H1 (cell line): ENCODE results near the gene KCNIP2. TPM values are rescaled to one million over a fixed set of nuclear protein-coding genes. Genes with fewer than 3 reads are reported as not detected.
A peak's percentile ranks its signal among the peaks of the same experiment; 100 is the strongest.

ENCODE experiments used
- CTCF ChIA-PET: fragments of 300-600 bp; sonication (Branson Sonifier 250); formaldehyde crosslinking; loops from one replicate; lab custom pipeline; 2021; ENCODE audit not compliant: partially characterized antibody; lab: Charles Lee
- POLR2A ChIA-PET: fragments of 300-600 bp; sonication (Branson Sonifier 250); formaldehyde crosslinking; loops from one replicate; lab custom pipeline; 2021; ENCODE audit warnings: inconsistent platforms; ENCODE audit not compliant: partially characterized antibody; lab: Charles Lee
- DNase-seq, 2 experiments: peaks; one replicate each; pipeline versions ENCODE4 v3.0.0 to v3.0.0-alpha.2; 2010 to 2022; ENCODE audit warnings: low spot score in 2 of 2, low read depth in 1 of 2, mixed read lengths in 1 of 2
- FAIRE-seq: peaks from 2 replicates; lab custom pipeline; 2011; peaks lifted over from hg19 to GRCh38; lab: Jason Lieb, UNC
- H2AFZ ChIP-seq: 2 replicates; pipeline ENCODE4 v1.8.1; 2012; ENCODE audit warnings: low read length, inconsistent platforms
- H2AK5ac ChIP-seq: 2 replicates; pipeline ENCODE4 v1.6.1; 2013; ENCODE audit warnings: low read depth, low read length
- H2BK120ac ChIP-seq: replicated peaks from 2 replicates; pipeline ENCODE3; 2013; ENCODE audit warnings: low read depth, low read length, inconsistent platforms
- H2BK12ac ChIP-seq: 2 replicates; pipeline ENCODE4 v1.6.1; 2013; ENCODE audit warnings: low read depth, low read length
- H2BK15ac ChIP-seq: 2 replicates; pipeline ENCODE4 v1.6.1; 2013; ENCODE audit warnings: low read length
- H2BK20ac ChIP-seq: 2 replicates; pipeline ENCODE4 v1.6.1; 2013; ENCODE audit warnings: low read length
- H2BK5ac ChIP-seq: 2 replicates; pipeline ENCODE4 v1.6.1; 2013; ENCODE audit warnings: low read depth, low read length
- H3K14ac ChIP-seq: 2 replicates; pipeline ENCODE4 v1.6.1; 2013; ENCODE audit warnings: inconsistent platforms; ENCODE audit not compliant: insufficient read length
- H3K18ac ChIP-seq: 2 replicates; pipeline ENCODE4 v1.6.1; 2013; ENCODE audit warnings: low read length; ENCODE audit errors: extremely low read depth
- H3K23ac ChIP-seq: 2 replicates; pipeline ENCODE4 v1.6.1; 2013; ENCODE audit warnings: inconsistent platforms; ENCODE audit not compliant: insufficient read length
- H3K23me2 ChIP-seq: 2 replicates; pipeline ENCODE4 v1.6.1; 2013; ENCODE audit warnings: low read depth, low read length
- H3K27ac ChIP-seq: 2 replicates; pipeline ENCODE4 v1.6.1; 2011; ENCODE audit warnings: low read depth, low read length, inconsistent platforms
- H3K27me3 ChIP-seq, 4 experiments: replicated peaks in 1 of 4; 1 replicate in 1 of 4; 2 replicates in 3 of 4; pipeline versions ENCODE4 v1.6.1 to v1.8.1; 2011 to 2013; ENCODE audit warnings: low read length in 3 of 4, mild to moderate bottlenecking in 3 of 4, inconsistent platforms in 2 of 4, mixed read lengths in 2 of 4, moderate library complexity in 1 of 4; ENCODE audit not compliant: control insufficient read depth in 3 of 4, insufficient read depth in 3 of 4; ENCODE audit errors: extremely low read depth in 1 of 4
- H3K36me3 ChIP-seq, 4 experiments: 2 replicates each; pipeline versions ENCODE4 v1.6.1 to v1.8.1; 2011 to 2013; ENCODE audit warnings: mild to moderate bottlenecking in 4 of 4, low read length in 3 of 4, moderate library complexity in 2 of 4, control low read depth in 1 of 4, inconsistent platforms in 1 of 4; ENCODE audit not compliant: insufficient read depth in 4 of 4, control insufficient read depth in 2 of 4
- H3K4ac ChIP-seq: replicated peaks from 2 replicates; pipeline ENCODE3; 2013; ENCODE audit warnings: low read length, low read depth, mixed read lengths, inconsistent platforms; ENCODE audit not compliant: insufficient read length
- H3K4me1 ChIP-seq, 4 experiments: replicated peaks in 1 of 4; 1 replicate in 1 of 4; 2 replicates in 3 of 4; pipeline versions ENCODE4 v1.6.1 to v1.8.1; 2011 to 2013; ENCODE audit warnings: low read length in 3 of 4, inconsistent platforms in 2 of 4, mixed read lengths in 1 of 4; ENCODE audit not compliant: insufficient read depth in 4 of 4, control insufficient read depth in 3 of 4
- H3K4me2 ChIP-seq, 2 experiments: 2 replicates each; pipeline versions ENCODE4 v1.6.1 to v1.8.1; 2011 to 2013; ENCODE audit warnings: low read depth in 2 of 2, low read length in 2 of 2, control low read depth in 1 of 2, inconsistent platforms in 1 of 2, mild to moderate bottlenecking in 1 of 2; ENCODE audit not compliant: insufficient read depth in 1 of 2
- H3K4me3 ChIP-seq, 4 experiments: fragments of 200-600, 300-600 bp in 1 of 4; sonication (generic), shearing (Covaris generic), sonication (Bioruptor Twin) in 1 of 4; 2 replicates each; pipeline versions ENCODE4 v1.5.1 to v1.8.1; 2011 to 2016; ENCODE audit warnings: low read length in 4 of 4, low read depth in 3 of 4, control low read depth in 2 of 4, inconsistent platforms in 2 of 4, mild to moderate bottlenecking in 2 of 4, mixed read lengths in 1 of 4, moderate library complexity in 1 of 4; ENCODE audit not compliant: insufficient read depth in 2 of 4; ENCODE audit errors: extremely low read depth in 1 of 4
- H3K56ac ChIP-seq: replicated peaks from 2 replicates; pipeline ENCODE3; 2013; ENCODE audit warnings: low read depth, mild to moderate bottlenecking, mixed read lengths, low read length, inconsistent platforms; ENCODE audit not compliant: insufficient read length
- H3K79me1 ChIP-seq: 2 replicates; pipeline ENCODE4 v1.6.1; 2013; ENCODE audit warnings: low read depth, low read length, control low read depth
- H3K79me2 ChIP-seq, 2 experiments: 2 replicates each; pipeline versions ENCODE4 v1.6.1 to v1.8.1; 2012 to 2013; ENCODE audit warnings: low read length in 2 of 2, mild to moderate bottlenecking in 2 of 2, inconsistent platforms in 1 of 2; ENCODE audit not compliant: insufficient read depth in 2 of 2, control insufficient read depth in 1 of 2
- H3K9ac ChIP-seq, 4 experiments: replicated peaks in 1 of 4; 1 replicate in 1 of 4; 2 replicates in 3 of 4; pipeline versions ENCODE4 v1.6.1 to v1.8.1; 2011 to 2013; ENCODE audit warnings: low read depth in 3 of 4, low read length in 3 of 4, control low read depth in 2 of 4, mild to moderate bottlenecking in 2 of 4, moderate library complexity in 2 of 4, inconsistent platforms in 1 of 4; ENCODE audit errors: extremely low read depth in 1 of 4
- H3K9me3 ChIP-seq, 2 experiments: 2 replicates each; pipeline versions ENCODE4 v1.6.1 to v1.8.1; 2012 to 2013; ENCODE audit warnings: mild to moderate bottlenecking in 2 of 2, moderate library complexity in 2 of 2, control low read depth in 1 of 2, inconsistent platforms in 1 of 2, low read depth in 1 of 2, low read length in 1 of 2, mixed read lengths in 1 of 2; ENCODE audit not compliant: insufficient read depth in 2 of 2
- H4K20me1 ChIP-seq, 2 experiments: replicated peaks in 1 of 2; 2 replicates each; pipeline versions ENCODE3 to v1.8.1; 2011 to 2013; ENCODE audit warnings: inconsistent platforms in 2 of 2, low read length in 2 of 2, mild to moderate bottlenecking in 1 of 2; ENCODE audit not compliant: insufficient read depth in 2 of 2, control insufficient read depth in 1 of 2
- H4K5ac ChIP-seq: 2 replicates; pipeline ENCODE4 v1.6.1; 2013; ENCODE audit warnings: low read length, low read depth, mixed read lengths, inconsistent platforms; ENCODE audit not compliant: insufficient read length
- H4K8ac ChIP-seq: 2 replicates; pipeline ENCODE4 v1.8.0; 2013; ENCODE audit warnings: mild to moderate bottlenecking, moderate library complexity, low read length, inconsistent platforms; ENCODE audit not compliant: insufficient read depth; ENCODE audit errors: extremely low read depth
- H4K91ac ChIP-seq: replicated peaks from 2 replicates; pipeline ENCODE3; 2013; ENCODE audit warnings: low read length, mixed read lengths, inconsistent platforms; ENCODE audit not compliant: insufficient read length
- ASH2L ChIP-seq: fragments of 200-600, 300-600 bp; sonication (generic); IDR thresholded peaks from one replicate; pipeline ENCODE4 v1.7.1; 2017; ENCODE audit warnings: low read length
- CBX5 ChIP-seq: fragments of 300-800, 300-1000 bp; sonication (generic); IDR thresholded peaks from 2 replicates; pipeline ENCODE4 v1.7.1; 2016; ENCODE audit warnings: antibody characterized with exemption, low read length, low read depth
- CHD2 ChIP-seq: IDR thresholded peaks from 2 replicates; pipeline ENCODE4 v1.6.1; 2012; ENCODE audit warnings: low read length, improper control_type of control experiment
- CREB1 ChIP-seq: IDR thresholded peaks from 2 replicates; pipeline ENCODE4 v1.6.1; 2012; ENCODE audit warnings: inconsistent platforms
- KDM4A ChIP-seq: IDR thresholded peaks from one replicate; pipeline ENCODE4 v1.7.1; 2012; ENCODE audit warnings: low read depth, mild to moderate bottlenecking, moderate library complexity, low read length, inconsistent platforms; ENCODE audit not compliant: severe bottlenecking
- RBBP5 ChIP-seq: IDR thresholded peaks from 2 replicates; pipeline ENCODE4 v1.7.1; 2012; ENCODE audit warnings: low read depth, mild to moderate bottlenecking, inconsistent platforms, low read length, moderate library complexity, borderline replicate concordance
- SIRT6 ChIP-seq: IDR thresholded peaks from one replicate; pipeline ENCODE4 v1.7.1; 2012; ENCODE audit warnings: low read length, inconsistent platforms
- SIX5 ChIP-seq: IDR thresholded peaks from 2 replicates; pipeline ENCODE4 v1.6.1; 2011; ENCODE audit warnings: mild to moderate bottlenecking, low read depth, low read length
- SP4 ChIP-seq: IDR thresholded peaks from 2 replicates; pipeline ENCODE4 v1.6.1; 2012; ENCODE audit warnings: low read length, inconsistent platforms
- SUZ12 ChIP-seq: fragments of 200-600 bp; sonication (generic); IDR thresholded peaks from 2 replicates; pipeline ENCODE4 v1.6.1; 2012; ENCODE audit warnings: mild to moderate bottlenecking, inconsistent platforms, low read length, moderate library complexity, mixed read lengths
- TCF12 ChIP-seq: IDR thresholded peaks from 2 replicates; pipeline ENCODE4 v1.6.1; 2011; ENCODE audit warnings: low read depth, mild to moderate bottlenecking, low read length
- USF2 ChIP-seq: IDR thresholded peaks from 2 replicates; pipeline ENCODE4 v1.6.1; 2011; ENCODE audit warnings: low read length, improper control_type of control experiment
- YY1 ChIP-seq: IDR thresholded peaks from 2 replicates; pipeline ENCODE4 v1.6.1; 2011; ENCODE audit warnings: low read depth, mild to moderate bottlenecking, low read length
- WGBS, 2 experiments: shearing (Covaris generic) in 1 of 2; methylation state at CpG; one replicate each; pipeline versions ENCODE4 v1.1.6 to v1.1.7; 2013 to 2015; ENCODE audit warnings: low lambda C conversion rate in 2 of 2, mixed read lengths in 2 of 2, inconsistent platforms in 1 of 2, low coverage in 1 of 2, missing lambda C conversion rate in 1 of 2; ENCODE audit not compliant: insufficient replicate concordance in 2 of 2, insufficient coverage in 1 of 2, insufficient read length in 1 of 2; ENCODE audit errors: extremely low coverage in 1 of 2, missing lambda C conversion rate in 1 of 2; 5-methylcytosine and 5-hydroxymethylcytosine counted together
- polyA plus RNA-seq, 7 experiments: library from polyadenylated mRNA; depleted of rRNA in 3 of 7; stranded (reverse) in 5 of 7; unstranded in 2 of 7; fragments of >200 nt in 5 of 7; fragments of 200-250 nt in 2 of 7; gene quantifications; 1 replicate in 5 of 7; 2 replicates in 1 of 7; 4 replicates in 1 of 7; pipeline versions ENCODE4 v1.2.1 to v1.2.3, GENCODE V29; 2011 to 2013; ENCODE audit warnings: missing spikeins in 2 of 7, mixed read lengths in 2 of 7
- total RNA-seq: library from RNA; stranded (reverse); fragmentation: NEBNext Ultra II Directional; extraction: Animal tissue kit (Norgen Biotek cat#: 25700); gene quantifications from 2 replicates; pipeline ENCODE4 v1.2.1, GENCODE V29; 2021
- TF ChIP-seq, protein P1 (sequence below): IDR thresholded peaks from 2 replicates; pipeline ENCODE4 v1.6.1; 2012; ENCODE audit warnings: inconsistent platforms

Gene KCNIP2
- total and polyA plus RNA-seq, 2 of the 8 experiments (the other 6 are each of a cell fraction or from before 2014, with no cell fraction given): 2.7 to 6.0 TPM

DNA sequence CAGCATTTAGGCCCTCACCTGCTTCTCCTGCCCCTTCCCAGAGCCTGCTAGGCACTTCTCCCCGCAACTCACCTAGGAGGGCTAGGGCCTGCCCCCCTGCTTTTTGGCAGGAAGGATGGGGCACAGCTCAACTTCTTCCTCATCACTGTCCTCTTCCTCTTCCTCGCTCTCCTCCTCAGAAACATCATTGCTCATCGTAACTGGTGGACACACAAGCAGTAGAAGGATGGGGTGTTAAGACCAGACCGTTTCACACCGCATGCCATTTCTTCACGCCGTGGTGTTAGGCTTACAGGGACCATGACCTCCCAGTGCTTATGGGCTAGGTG is 62.0 kb downstream of the KCNIP2 start:
- CTCF ChIA-PET: interaction anchor here (0.6 to 9.8 kb wide), 63 partner anchors 8 to 568 kb away, joined by 3 to 246 read pairs (median 5); partner anchors contain the start of genes DPCD, KCNIP2, OGA and POLL
- H3K4me2 ChIP-seq: peak overlapping the region; percentile 78 to 95; a peak in 3 of 4 replicates
- DNase-seq: no peak
- TF ChIP-seq SP4 (no peak), SIRT6 (no peak), SUZ12 (no peak), RBBP5 (no peak), CREB1 (no peak), YY1 (no peak), CBX5 (no peak), ASH2L (no peak), USF2 (no peak), KDM4A (no peak), CHD2 (no peak), SIX5 (no peak), TCF12 (no peak)
- TF ChIP-seq, protein P1, sequence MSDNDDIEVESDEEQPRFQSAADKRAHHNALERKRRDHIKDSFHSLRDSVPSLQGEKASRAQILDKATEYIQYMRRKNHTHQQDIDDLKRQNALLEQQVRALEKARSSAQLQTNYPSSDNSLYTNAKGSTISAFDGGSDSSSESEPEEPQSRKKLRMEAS: no peak

More for the DNA sequence above, 62.0 kb downstream of the KCNIP2 start:
- Histone ChIP-seq H3K14ac (no peak overlapping the region), H3K23ac (no peak overlapping the region), H3K36me3 (peaks cover 8 to 10% (median 9%) of the 10 kb centered on the region in 4 experiments; a peak in 7 of 8 replicates), H4K91ac (no peak overlapping the region), H3K4me3 (peak overlapping the region in 1 of 4 experiments; percentile 90; a peak in 1 of 8 replicates), H3K9me3 (no peaks in the 10 kb centered on the region), H3K4ac (no peak overlapping the region), H4K8ac (no peak overlapping the region), H3K18ac (no peak overlapping the region), H2BK15ac (no peak overlapping the region), H3K56ac (no peak overlapping the region), H3K23me2 (peaks cover 30% of the 10 kb centered on the region), H2BK5ac (no peak overlapping the region), H4K5ac (no peak overlapping the region), H3K27ac (no peak overlapping the region), H3K27me3 (peaks cover 19 to 32% (median 27%) of the 10 kb centered on the region in 4 experiments), H2AFZ (no peak overlapping the region), H2BK12ac (no peak overlapping the region), H2BK20ac (no peak overlapping the region), H3K9ac (0 out of 7 replicates have a peak overlapping the region, but pooled peaks of 1 of the 4 experiments have one; percentile 6), H4K20me1 (peaks cover 15 to 29% of the 10 kb centered on the region in 2 experiments), H2BK120ac (no peak overlapping the region), H3K79me2 (peaks cover 0 to 8% of the 10 kb centered on the region in 2 experiments; a peak in 1 of 4 replicates), H3K4me1 (peaks cover 4 to 36% (median 20%) of the 10 kb centered on the region in 4 experiments), H2AK5ac (no peak overlapping the region), H3K79me1 (peaks cover 7% of the 10 kb centered on the region)
- 88% methylated on average over 7 of the region's 7 CpGs; no CpG with 5 or more reads in 1 of the 2 experiments for WGBS, 2 experiments
- FAIRE-seq: no peak
- POLR2A ChIA-PET: interaction anchor here (0.8 to 9.1 kb wide), 11 partner anchors 7 to 189 kb away, joined by 3 to 66 read pairs (median 5); partner anchors contain the start of gene OGA
